GM18951 (cell line): ENCODE measurements around the gene SLC22A15.

Experiments
- POLR2A ChIP-seq: IDR thresholded peaks from 4 replicates; pipeline ENCODE4 v1.6.1; 2011; ENCODE audit warnings: mild to moderate bottlenecking; ENCODE audit not compliant: insufficient read length, insufficient read depth; ENCODE audit errors: extremely low read depth
- in situ Hi-C: fragments of 300-500 bp; cut with MboI; formaldehyde crosslinking; loops from one replicate; pipeline ENCODE4 v1.12.0; 2022; ENCODE audit warnings: low sequenced_read_pairs, mixed read lengths, inconsistent platforms; ENCODE audit not compliant: unreplicated experiment

The SLC22A15 gene

GRCh38 chr1:115991909-115992308, 15.6 kb downstream of the SLC22A15 start:
- TF ChIP-seq POLR2A = no peak
- in situ Hi-C loops = loop anchor here (25.0 kb wide), 1 partner anchor 180 kb away; no protein-coding TSS in a partner anchor

GRCh38 chr1:115997921-115998320, 21.6 kb downstream of the SLC22A15 start:
- in situ Hi-C loops = loop anchor here (25.0 kb wide), 1 partner anchor 186 kb away; no protein-coding TSS in a partner anchor

- no peak for TF ChIP-seq POLR2A
- in situ Hi-C loops = no loop called here
These were observed 25.6 kb downstream of the SLC22A15 start for GRCh38 chr1:116001739-116002487.

GRCh38 chr1:116002781-116003420, 26.6 kb downstream of the SLC22A15 start:
- in situ Hi-C loops = no loop called here
- TF ChIP-seq POLR2A = no peak

GRCh38 chr1:116003823-116004222, 27.5 kb downstream of the SLC22A15 start:
- in situ Hi-C loops = no loop called here
- TF ChIP-seq POLR2A = no peak

- in situ Hi-C loops = no loop called here
- TF ChIP-seq POLR2A = no peak
These were observed 30.2 kb downstream of the SLC22A15 start for GRCh38 chr1:116006486-116006964.

GRCh38 chr1:116008656-116009390, 32.5 kb downstream of the SLC22A15 start:
- in situ Hi-C loops = no loop called here
- TF ChIP-seq POLR2A = no peak

GRCh38 chr1:116012716-116013115, 36.4 kb downstream of the SLC22A15 start:
- in situ Hi-C loops = no loop called here
- no peak for TF ChIP-seq POLR2A

GRCh38 chr1:116015679-116016078, 39.4 kb downstream of the SLC22A15 start:
- in situ Hi-C loops = no loop called here
- no peak for TF ChIP-seq POLR2A

GRCh38 chr1:116018007-116018406, 41.7 kb downstream of the SLC22A15 start:
- no peak for TF ChIP-seq POLR2A
- in situ Hi-C loops = no loop called here

- TF ChIP-seq POLR2A = no peak
- in situ Hi-C loops = no loop called here
These were observed 43.4 kb downstream of the SLC22A15 start for GRCh38 chr1:116019653-116020253.

- TF ChIP-seq POLR2A = no peak
- in situ Hi-C loops = no loop called here
These were observed 44.5 kb downstream of the SLC22A15 start for GRCh38 chr1:116020668-116021272.

GRCh38 chr1:116024626-116025025, 48.3 kb downstream of the SLC22A15 start:
- in situ Hi-C loops = no loop called here
- TF ChIP-seq POLR2A = no peak
